Loucy (cell line): ENCODE results near the gene FRMD4A.
A peak's percentile ranks its signal among the peaks of the same experiment; 100 is the strongest.

Source experiments
- CTCF ChIP-seq: fragments of 200-600 bp; sonication (generic); conservative IDR thresholded peaks from 2 replicates; pipeline ENCODE4 v1.5.1; 2014; ENCODE audit warnings: mild to moderate bottlenecking, antibody characterized with exemption, low read length
- EZH2phosphoT487 ChIP-seq: fragments of 200-600 bp; IDR thresholded peaks from 2 replicates; pipeline ENCODE4 v1.6.1; 2018; ENCODE audit warnings: antibody characterized with exemption, mild to moderate bottlenecking, moderate library complexity, borderline replicate concordance

GRCh38 chr10:14244147-14244546 lies 86.6 kb downstream of the FRMD4A start:
- TF ChIP-seq CTCF (peak; percentile 23; the same call in 1 of the 2 replicates), EZH2phosphoT487 (no peak)
